IPS-NIHi7 (cell line): Measurements from ENCODE around the gene IL2RA.
"Not testable (repeated sequence)": the region's sequence is repeated elsewhere in the genome, so short reads cannot be mapped to it uniquely, and the experiment has no call there.

ENCODE experiments used
- DNase-seq: peaks from one replicate; pipeline ENCODE4 v3.0.0; 2012; ENCODE audit warnings: mixed read lengths; ENCODE audit errors: extremely low spot score

IL2RA gene

DNA sequence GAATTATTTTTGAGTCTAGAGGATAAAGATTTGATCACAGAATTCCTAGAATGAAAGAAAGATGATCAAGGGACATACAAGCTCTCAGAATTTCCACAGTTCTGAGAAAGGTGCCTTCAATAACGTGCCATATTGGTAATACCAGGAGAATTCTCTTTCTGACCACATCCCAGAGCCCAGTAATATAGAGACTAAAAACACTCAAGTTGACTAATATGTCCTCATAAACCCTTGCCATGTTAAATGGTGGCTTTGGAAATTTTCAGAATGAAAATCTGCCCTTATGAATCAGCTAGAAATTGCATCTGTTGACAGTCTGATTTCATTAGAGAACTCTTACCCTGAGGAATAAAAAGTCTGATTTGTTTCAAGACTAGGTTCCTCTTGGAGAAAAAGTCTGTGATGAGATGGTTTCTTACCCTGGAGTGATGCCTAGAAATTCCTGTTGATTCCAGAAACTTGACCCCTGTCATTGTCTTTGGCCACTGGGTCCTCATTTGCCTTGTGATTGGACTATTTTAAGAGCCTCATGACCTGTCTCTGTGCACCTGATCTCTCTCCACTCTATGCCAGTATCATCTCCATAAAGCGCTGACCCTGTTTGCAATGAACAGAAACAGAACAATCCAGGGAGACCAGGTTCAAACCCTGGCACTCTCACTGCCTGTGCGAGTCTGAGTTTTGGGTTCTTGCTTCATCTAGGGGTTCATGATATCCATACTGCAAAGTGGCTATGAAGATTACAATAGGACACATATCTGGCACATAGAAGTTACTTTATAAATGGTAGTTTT, 3.3 kb downstream of the IL2RA start:
- DNase-seq = no peak

DNA sequence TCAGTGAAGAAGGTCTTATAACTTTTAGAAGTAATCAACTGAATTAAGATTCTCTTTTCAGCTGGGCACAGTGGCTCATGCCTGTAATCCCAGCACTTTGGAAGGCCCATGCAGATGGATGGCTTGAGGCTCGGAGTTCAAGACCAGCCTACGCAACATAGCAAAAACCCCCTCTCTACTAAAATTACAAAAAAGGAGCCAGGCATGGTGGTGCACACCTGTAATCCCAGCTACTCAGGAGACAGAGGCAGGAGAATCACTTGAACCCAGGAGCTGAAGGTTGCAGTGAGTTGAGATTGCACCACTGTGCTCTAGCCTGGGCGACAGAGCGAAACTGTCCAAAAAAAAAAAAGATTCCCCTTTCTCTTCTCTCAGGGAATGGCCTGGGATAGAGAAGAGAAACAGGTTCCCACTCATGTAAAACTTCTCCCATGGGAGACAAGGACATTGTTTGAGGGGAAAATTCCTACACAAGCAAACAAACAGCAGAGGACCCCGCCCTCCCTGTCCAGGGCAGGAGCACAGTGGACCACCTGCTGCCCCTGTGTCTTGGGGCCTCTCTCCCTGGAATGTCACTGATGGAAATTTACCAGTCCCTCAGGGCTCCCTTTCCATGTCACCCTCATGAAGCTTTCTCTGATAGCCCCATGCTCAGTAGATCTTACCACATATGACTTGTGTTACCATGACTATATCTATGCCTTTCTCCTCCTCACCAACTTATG, 5.6 kb downstream of the IL2RA start:
- DNase-seq = no peak

DNA sequence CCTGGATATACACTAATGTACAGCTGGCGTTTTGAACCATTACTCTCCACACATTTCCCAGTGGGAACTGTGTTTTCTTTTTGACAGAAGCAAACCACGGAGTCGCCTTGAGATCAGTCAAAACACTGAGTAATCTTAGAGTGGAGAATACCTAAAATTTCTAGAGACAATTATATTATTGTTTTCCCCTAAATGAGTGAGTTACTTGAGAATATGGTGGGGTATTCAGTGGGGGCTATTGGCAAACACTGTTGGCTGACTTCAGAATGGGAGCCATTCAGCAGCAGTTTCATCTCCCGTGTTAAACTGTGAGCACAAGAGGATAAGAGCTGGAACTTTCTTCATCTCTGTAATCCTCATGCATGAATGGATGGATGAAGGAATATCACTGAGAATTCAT, 6.2 kb downstream of the IL2RA start:
- DNase-seq = no peak

- DNase-seq = no peak
These were observed 7.3 kb downstream of the IL2RA start for GRCh38 chr10:6054884-6055283.

GRCh38 chr10:6053816-6054631, 8.1 kb downstream of the IL2RA start:
- DNase-seq = no peak

GRCh38 chr10:6053303-6053702, 8.9 kb downstream of the IL2RA start:
- no peak for DNase-seq

DNA sequence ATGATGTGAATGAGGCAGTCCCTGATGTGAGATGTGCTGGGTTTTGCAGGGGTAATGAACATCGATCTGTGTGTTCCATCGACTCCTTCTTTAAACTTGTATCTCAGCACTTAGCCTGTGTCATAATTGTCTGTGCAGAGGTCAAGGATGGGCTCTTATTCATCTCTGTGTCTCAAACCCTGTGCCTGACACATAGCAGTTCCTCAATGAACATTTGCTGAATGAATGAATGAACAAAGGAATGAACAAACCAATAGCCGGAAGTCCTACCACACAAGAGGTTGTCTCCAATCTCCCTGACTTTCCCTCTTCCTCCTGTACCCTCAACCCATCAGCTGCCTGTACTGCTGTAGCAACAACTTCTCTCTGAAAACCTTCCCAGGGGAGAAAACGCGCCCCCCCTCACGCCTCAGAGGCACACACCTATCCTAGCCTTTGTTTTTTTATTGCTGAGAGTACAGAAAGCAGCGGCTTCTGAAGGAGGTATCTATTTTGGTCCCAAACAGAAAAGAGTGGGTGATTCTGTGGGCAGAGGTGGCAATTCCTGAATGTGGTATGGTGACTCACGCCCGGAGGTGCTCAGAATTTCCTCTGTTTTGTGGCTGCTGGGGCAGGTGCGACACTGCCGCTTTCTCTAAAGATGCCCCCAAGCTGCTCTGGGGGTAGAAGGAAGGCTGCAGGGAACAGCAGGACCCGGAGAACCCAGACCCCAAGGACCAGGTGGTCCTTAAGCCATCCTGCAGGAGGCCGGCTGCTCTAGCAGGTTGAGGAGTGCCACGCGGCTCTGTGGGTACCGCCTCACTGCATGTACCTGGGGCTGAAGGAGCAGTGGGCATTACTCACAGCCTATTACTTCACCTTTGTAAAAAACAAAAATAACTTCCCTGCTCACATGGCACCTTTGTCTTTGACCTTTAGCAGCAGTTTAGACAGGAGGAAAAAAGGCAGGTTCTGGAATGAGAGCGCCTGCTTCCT, 9.6 kb downstream of the IL2RA start:
- DNase-seq = no peak

DNA sequence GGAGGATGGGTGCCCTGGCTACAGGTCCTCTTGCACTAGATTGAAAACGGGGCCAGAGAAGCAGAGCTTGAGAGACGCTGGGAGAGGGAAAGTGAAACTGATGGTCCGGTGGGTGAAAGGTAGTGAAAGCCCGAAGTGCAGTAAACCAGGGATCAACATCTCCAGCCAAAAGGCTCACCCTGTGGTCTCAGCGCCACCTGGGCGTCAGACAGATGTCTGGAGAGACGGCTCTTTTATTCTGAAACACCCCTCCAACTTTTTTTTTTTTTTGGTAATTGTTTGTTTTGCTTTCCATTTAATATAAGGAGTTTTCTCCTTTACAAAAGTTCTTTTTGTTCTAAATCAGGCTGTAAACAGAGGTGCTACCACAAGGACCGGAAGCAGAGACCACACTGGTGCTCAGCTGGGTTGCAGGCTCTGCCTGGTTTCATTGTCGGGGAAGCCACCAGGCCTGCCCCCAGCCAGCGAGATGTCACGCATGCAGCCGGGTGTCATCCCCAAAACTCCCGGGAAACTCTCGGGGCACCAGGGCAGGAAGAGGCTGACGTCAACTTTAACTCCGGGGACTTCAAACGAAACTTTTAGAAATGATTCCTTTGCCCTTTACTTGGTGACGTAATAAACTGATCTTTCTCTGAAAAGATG, 11.2 kb downstream of the IL2RA start:
- peak; percentile 45 for DNase-seq

GRCh38 chr10:6049031-6049400, 13.2 kb downstream of the IL2RA start:
- no peak for DNase-seq

- no peak for DNase-seq
These were observed 13.7 kb downstream of the IL2RA start for GRCh38 chr10:6048281-6049030.

DNA sequence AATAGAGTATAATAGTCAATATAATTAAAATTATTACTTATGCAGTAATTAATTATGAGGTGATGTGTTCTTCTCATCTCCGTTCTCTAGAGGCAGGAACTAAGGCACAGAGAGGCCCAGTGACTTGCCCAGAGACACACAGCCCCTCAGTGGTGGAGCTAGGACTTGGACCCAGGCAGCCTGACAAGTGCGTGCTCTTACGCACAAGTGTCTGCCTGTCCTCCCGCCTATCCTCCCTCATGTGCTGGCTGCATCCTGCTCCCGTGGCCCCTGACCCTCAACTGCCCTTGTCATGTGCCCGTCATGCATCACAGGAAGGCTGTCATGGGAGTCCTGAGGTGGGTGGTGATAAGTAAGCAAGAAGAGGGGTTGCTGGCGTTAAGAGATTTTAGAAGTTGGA, 14.3 kb downstream of the IL2RA start:
- DNase-seq = no peak

DNA sequence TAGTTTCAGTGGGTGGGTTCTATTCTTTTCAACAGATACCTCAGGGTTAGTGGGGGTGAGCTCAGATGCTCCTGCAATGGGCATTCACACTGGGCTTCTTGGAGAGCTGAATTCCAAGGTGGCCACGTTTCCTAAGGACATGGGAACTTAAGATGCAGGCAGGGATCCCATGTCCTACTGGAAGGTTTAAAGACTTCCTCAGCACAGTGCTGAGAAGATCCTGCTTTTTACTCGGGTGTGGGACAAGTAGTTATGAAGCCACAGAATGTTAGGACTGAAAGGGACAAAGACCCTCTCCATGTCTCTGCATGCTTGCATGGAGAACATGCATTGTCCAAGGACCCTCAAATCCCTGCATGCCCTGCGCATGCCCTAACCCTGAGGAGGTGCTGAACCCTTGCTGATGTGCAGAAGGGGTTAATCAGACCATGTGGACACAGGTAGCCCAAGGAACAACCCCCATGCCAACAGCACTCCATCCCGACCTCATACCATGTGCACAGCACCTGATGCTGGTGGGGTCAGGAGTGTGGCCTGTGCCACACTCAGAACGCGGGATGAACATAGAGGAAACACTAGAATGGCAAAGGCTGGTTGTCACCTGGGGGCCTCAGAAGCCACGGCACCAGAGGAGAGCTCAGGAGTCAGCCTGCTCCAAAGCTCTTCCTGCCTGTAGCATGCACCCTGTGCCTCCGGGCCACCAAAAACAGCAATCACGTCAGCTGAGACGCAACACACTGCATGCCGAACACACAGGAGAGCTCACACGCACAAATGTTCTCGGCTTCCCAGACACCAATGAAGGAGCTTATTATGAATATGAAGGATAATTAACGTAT, 15.2 kb downstream of the IL2RA start:
- no peak for DNase-seq

DNA sequence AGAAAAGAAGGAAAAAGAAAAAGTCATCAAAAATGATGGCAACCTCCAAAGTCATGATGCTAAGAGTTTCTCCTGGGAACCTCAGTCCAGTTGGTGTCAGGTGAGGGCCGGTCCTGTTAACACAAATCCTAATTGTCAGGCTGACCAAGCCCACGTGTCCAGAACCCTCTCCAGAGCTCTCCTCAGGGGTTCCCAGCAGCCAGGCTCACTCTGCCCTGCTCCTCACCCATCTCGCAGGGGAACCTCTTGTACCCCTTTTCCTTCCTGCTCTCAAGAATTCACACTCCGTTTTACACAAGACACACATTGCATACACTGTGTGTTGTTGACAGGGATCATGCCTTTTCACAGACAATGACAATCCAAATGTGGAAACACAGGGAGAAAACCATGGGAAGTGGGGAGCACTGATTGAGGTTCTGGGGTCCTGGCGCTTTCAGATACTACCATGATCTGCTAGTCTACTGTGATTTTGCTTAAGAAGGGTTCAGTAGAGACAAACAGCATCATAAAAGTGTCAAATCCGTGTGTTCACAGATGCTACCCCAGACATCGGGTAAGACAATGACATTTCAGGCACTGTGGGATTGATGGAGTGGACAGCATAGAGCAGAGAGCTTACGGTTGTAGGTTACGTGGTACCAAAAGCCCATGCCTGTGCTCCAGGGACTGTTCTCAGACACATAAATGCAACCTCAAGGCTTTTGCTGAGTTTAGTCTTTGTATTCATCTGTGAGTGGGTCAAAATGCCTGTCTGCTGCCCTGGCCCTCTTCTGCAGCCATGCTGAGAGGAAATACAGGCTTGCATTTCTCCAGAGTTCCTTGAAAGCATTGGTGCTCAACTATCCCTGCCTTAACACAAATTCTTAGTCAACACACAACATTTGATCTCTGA, 16.0 kb downstream of the IL2RA start:
- no peak for DNase-seq

DNA sequence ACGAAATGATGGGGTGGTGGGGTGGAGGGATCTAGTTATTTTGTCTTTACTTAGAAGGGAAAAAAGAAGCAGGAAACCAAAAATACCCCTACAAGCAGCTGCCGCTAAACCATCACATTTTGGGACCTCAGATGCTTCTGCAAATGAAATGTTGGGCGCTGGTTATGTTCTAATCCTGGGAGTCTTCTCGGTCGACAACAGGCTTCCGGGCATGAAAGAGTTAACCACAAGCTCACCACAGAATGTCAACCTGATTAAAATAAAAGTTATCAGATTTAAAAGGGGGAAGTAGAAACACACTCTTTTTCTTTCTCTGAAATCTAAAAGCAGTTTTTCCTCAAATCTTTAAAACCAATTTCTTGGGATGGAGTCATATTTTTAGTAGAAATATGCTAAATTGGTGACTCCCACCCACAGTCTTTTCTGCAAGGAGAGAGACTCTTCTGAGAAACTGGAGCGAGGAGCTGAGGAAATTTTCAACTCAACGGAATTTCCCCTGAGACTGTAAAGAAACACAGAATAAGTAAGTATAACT, 16.8 kb downstream of the IL2RA start:
- no peak for DNase-seq

DNA sequence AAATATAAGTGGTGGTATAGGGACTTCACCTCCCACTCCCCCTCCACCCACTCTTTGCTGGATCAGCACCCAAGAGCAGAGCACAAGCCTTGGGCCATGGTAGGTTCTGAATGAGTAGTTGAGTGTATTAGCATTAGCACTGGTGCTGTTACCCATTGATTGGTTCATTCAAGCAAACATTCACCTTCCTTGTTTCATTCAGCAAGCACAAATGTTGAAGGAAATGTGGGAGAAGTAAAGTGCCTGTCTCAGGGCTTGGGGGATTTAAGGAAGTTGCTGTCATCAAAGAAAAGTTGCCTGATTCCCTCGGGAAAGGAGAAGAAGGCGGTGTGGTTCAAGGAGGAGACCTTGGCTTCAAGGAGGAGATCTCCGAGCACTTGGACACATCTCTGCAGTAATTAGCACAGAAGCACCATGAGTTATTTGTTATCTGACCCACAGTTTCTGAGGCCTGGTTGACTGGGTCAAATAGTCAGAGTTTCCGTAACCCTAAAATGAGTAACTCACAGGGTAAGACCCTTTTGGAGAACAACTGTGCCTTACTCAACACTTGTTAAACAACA, 17.3 kb downstream of the IL2RA start:
- DNase-seq = no peak

GRCh38 chr10:6044060-6044459, 18.1 kb downstream of the IL2RA start:
- no peak for DNase-seq

- not testable (repeated sequence) for DNase-seq
These were observed 18.8 kb downstream of the IL2RA start for GRCh38 chr10:6043377-6043776.

DNA sequence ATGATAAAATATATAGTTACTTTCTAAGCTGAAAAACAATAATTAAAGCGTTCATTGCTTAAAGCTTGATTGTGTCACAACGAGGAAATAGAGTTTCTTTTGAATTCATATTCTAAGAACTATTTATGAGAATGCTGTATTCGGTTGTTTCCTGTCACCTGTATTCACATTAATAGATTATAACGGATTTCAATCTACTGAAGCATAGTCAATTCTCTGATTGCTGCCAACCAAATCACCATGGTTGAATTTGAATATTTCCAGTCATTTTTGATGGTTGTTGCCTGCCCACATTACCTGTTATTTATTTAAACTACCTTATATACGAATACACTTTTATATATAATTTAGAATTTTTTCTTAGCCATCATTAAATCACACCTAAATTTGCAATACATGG, 22.0 kb downstream of the IL2RA start:
- DNase-seq = no peak
